Kidney capillary endothelial cell (primary cell): ENCODE data around the gene SLC23A2.
"Not testable (repeated sequence)": the region's sequence is repeated elsewhere in the genome, so short reads cannot be mapped to it uniquely, and the experiment has no call there.

Experiments
- DNase-seq: peaks from one replicate; pipeline ENCODE4 v3.0.0-alpha.2; 2018; ENCODE audit warnings: low spot score

SLC23A2 gene

DNA sequence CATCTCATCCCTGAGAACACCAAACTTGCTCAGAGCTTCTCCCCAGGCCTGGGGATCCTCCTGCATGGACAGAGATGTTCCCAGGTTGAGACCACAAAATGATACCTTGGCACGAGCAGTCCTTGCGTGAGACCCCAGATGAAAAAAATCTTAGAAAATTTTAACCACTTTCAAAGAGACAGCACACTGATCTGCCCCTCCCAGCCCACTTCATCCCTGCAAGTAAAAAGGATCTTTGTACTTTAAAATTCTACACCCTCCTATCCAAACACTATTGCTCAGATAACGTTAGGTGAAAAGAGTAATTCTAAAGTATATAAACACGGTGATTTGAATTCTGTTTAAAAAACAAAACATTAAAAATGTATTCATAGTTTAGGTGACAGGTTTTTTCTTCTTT is 98.5 kb downstream of the SLC23A2 start:
- DNase-seq, result no peak

DNA sequence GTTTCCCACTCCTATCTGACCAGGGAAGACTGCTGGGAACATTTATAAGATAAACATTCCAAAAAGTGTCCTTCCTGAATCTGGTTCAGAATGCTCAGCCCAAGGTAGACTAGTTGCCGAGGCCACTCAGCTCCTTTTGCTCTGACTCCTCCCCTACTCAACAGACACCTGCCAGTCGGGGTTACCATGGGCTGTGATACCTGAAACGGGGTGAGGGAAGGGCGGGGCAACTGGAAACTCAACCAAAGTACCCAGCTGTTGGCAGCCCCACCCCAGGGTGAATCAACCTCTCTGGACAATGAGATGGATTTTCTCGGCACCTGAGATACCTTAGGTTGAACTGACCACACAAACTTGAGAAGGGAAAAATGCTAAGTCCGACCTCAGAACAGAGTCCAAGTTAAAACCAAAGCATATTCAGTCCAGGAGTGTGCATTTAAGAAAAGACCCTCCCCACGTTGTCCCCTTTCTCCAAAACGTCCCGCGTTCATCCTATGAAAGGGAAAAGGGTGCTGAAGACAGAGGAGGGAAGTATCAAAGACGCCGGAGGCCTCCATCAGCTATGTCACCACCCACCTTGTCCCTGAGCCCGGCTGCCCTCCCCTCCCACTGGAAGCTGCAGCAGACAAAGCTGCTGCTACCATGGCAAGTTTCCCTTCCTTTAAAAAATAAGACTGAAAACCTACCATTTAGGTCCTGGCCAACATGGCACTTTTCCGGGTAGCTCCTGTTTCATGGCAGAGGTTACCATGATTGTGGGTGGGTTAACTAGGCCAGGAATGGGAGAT is 100.1 kb downstream of the SLC23A2 start:
- no peak for DNase-seq

DNA sequence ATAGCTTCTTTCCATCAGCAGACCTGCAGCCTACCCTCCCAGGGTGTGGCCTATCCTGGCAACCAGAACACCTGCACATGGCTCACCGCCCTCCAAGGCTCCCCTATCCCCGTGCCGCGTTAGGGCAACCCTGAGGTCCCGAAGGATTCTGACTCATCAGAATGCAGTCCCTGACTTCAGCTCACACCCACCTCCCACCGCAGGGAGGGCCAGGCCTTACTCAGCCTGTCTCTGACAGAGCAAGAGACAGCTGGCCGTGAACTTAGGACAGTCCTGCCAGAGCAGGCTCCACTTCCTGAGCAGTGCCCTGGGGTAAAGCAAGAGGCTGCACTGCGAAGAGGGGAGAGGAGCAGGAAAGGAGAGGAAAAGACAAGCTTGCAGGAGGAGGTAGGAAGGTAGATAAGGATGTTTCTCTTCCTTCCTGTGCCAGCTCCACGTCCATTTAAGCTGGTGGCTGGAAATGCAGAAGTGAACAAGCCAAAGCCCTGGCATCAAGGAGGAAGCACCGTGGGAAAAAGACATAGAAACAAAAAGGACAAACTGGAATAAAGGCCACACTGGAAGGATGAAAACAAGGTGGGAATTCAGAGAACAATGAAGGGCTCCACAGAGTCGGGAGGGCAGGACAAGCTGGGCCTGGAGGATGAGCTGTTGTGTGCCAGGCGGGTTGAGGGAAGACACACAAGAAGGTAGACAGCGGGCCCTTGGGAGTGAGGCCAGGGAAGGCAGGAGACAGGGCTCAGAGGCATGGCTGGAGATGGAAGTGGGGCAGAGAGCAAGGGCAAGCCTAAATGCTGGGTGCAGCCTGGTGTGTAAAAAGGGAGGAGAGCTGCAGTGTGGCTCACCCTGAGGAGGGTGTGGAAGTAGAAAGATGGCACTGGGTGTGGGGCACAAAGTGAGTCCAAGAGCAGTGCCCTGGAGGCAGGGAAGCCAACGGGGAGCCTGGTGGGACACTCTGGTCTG is 102.7 kb downstream of the SLC23A2 start:
- peak; percentile 45 for DNase-seq

DNA sequence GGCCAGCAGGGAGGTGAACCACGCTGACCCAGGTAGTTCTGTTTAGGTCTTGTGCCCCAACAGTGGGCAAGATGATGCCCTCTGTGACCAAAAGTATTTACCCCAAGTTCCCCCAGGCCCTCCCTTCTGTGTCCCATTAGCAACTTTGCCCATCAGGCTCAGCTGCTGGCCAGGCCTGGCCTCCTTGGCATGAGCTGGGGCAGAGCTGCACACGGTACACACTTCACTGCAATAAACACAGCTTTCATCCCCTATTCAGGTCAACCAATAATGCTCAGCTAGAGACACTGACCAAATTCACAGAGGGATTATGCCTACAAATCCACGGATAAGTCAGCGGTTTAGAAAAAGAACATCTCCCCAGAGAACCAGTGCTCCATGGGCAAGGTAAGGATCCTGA is 103.7 kb downstream of the SLC23A2 start:
- DNase-seq, result no peak

DNA sequence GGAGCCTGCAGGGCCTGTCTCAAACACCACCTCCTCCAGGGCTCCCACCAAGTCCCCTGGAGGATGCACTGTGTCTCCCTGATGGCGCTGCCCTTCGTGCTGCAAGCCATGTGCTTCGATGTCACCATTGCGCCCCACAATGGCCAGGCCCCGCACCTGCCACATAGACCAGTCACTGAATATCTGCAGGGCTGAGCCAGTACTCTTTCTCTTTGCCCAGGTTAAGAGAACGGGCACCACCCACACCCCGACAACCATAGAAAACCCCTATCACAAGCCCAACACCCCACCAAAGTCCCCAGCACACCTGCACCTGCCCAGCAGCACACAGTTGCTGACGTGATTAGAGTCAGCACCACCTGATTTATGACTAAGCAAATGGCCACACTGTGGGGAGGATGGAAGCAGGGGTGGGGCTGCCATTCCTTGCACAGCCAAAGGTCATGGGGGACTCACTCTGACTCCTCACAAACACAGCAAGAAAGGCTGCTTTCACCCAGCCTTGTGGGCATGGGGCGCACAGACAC is 104.3 kb downstream of the SLC23A2 start:
- no peak for DNase-seq

DNA sequence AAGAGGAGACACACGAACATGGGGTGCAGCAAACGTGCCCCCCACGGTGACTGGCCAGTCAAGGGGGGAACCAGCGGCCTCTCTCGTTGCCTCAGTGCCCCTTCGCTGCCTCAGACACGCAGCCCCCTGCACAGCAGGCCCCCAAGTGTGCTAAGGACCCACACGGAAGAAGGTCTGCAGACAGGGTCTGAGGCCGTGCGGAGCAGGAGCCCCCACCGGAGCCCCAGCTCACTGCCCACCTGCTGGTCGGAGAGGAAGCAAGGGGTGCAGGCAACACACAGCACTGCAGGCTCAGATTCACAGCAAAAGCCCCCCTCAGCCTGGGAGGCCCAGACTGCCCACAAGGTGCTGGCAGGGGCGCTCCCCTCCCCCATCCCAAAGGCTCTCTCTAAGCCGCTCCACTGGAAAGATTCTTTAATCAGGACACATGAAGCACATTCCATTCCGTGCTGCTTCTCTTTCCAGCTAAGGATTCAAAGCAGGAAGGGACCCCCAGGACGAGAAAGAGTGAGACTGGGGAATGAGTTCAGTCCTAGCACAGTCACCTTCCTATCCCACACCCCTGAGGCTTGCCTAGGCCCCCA is 105.1 kb downstream of the SLC23A2 start:
- no peak for DNase-seq

DNA sequence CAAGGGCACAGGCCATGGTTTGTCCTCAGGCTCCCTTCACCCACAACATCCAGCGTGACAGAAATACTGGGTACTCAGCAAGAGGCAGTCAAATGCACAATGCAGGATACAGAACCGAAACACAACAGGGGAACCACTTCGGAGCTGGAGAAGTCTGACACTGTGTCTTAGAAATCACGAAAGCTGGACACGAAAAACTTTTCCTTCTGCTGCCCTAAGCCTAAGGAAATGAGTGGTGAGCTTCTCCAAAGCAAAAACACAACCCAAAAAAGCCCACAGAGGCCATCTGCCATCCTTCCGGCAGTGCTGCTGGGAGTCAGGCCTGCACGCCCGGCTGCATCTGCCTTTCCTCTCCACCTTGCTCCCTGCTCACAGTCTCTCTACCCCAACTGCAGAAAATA is 106.3 kb downstream of the SLC23A2 start:
- no peak for DNase-seq

DNA sequence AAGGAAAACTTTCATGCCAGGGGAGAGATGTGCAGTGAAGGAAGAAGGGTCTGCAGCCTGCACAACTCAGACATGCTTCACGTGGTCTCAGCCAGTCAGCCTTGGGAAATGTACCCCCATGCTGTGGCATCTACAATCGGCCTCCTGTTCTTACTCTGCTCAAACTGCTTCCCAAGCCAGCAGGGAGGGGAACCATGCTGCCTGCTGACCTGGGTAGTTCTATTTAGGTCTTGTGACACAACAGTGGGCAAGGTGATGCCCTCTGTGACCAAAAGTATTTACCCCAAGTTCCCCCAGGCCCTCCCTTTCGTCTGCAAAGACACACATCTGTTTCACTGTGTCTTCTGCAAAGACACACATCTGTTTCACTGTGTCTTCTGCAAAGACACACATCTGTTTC is 106.9 kb downstream of the SLC23A2 start:
- no peak for DNase-seq

DNA sequence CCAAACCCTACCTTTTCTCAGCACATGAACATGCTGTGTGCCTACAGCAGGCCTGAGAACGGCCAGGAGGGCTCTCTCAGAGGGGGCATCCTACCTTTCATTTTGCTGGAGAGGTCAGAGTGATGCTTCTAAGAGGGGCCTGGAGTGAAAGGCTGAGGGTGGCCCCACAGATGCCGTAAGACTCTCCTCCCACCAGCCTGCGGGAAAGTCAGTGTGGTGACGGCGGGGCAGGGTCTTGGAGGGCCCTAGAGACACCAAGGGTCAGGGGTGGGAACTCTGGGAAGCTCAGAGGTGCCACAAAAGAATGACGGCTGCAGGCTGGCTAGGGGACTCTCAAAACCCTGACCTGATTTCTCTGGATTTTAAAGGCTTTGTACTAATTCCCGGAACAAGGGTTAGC is 107.6 kb downstream of the SLC23A2 start:
- DNase-seq, result no peak

DNA sequence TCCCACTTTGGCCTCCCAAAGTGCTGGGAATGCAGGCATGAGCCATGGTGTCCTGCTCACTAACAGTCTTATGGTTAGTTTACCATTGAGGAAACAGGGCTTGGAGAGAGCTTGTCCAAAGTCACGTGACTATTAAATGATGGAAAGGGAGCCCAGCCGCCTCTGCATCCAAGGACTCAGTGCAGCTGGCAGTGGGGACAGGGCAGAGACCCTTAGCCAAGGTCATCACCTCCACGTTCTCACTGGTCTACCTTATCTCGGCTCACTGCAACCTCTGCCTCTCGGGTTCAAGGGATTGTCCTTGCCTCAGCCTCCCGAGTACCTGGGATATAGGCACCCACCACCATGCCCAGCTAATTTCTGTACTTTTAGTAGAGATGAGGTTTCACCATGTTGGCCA is 109.3 kb downstream of the SLC23A2 start:
- no peak for DNase-seq

DNA sequence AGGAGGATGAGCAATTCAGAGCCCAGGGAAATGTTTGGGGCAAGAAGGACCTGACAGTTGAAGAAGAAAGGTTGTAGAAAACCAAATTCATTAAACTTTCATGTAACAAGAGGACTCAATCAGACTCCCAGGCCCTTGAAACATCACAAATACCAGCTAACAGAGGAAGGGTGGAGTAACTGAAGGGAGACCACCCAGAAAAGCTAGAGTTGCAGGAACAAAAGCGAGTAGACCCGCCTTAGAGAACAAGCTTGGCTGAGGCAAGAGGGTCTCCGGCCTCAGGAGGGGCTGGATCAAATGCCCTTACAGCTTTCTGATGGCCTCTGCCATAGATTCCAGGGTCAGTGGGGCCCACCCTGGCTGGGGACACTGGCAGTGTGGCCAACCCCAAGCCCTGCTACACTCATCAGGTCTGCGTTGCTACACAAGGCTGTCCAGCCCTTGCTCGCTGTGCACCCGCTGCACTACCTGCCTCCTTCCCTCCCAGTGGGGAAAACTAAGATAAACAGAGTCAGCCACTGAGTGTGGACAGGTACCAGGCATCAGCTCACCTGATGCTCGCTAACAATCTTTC is 110.0 kb downstream of the SLC23A2 start:
- no peak for DNase-seq

DNA sequence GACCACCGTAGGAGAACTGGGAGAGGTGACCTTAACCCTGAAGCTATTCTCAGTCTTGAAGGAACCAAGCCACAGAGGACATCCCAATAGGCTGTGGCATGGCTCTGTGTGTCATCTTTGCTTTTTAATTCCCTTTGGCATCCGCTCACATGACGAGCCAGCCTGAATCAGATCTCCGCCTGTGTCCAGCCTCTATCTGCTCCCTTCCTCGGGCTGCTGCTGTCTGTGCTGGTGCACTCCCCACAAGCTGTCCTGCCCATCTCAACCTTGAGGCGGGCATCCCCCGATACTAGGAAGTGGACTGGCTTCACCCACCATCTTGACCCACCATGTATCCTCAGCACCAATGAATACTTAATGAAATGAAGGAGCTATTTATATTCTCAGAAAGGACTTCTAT is 111.9 kb downstream of the SLC23A2 start:
- no peak for DNase-seq

DNA sequence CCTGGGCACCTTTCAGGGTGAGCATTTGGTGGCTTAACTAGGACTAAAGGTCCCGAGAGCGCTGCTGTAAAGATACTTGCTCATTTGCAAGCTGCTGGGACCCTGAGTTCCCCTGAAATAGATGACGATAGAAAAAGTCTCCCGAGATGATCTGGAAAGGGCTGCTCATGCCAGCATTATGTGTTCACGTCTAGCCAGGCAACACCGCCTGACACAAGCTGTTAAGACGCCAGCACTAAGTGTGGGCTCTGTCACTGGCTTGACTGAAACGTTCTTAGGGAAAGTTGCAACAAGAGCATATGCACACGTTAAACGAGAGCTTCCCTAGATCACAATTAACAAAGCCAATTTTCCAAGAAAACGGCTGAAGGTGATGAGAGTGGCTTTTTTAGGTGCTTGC is 113.7 kb downstream of the SLC23A2 start:
- no peak for DNase-seq

DNA sequence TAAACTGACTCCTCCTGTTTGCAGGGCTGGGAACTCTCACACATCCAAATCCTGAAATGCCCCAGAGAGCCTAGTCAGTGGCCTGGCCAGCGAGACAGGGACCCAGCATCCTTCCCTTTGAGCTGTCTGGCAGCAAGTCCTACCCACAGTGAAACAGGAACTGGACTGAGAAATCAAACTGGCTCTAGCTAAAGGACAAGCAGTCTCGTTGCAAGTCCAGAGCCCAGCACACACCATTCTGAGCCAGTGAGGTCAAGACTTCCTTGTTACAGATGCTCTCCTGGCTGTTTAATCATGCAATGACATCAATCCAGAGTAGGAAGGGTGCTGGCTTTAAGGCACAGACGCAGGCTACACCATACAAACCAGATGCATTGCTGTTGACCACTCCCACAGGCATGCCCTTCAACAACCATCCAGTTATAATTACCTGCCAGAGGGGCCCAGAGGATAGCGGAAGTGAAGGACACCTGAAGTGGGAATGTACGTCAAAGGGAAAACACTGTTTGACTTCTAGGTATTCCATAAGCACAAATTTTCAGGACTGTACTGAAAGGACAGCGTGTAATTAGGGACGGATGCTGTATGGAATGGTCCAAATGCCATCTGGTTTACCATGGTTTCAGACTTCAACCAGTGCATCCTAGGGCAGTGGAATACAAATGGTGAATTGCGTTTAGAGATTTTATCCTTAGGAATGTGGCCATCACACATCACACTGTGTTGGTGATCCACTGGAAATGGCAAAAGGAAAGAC is 114.4 kb downstream of the SLC23A2 start:
- DNase-seq, result no peak

DNA sequence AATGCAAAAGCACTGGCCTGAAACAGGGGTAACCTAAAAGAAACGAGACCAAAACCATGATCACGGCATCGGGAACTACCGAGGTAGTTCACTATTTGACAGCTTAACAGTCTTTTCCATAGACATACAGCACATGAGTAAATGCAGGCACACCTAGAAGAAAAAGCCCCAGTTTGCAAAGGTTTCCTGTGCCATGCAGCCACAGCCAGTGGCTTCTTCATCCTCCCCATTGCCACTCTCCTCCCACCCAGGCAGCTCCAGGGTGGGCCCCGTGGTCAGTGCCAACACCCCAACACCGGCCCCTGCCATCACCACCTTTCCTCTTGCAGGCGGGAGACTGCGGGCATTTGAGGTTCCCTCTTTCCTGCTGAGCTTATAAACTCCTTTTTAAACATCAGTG is 115.4 kb downstream of the SLC23A2 start:
- DNase-seq, result no peak

DNA sequence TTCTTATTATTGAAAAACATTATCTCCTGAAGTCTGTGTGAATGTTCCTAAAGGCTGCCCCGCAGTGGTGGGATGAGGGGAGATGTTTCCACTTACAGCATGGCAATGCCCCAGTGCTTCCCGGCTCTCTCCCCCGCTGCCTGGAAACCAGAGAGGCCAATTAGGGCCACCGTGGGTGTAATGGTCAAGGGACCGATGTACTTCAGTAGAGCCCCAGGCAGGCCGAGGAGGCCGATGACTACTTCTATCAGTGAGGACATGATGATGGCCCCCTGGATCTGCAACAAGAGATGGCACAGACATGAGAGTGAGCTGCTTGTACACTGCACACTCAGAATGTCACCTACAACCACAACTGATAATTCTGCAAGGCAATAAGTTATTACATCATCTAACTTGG is 117.8 kb downstream of the SLC23A2 start:
- DNase-seq, result no peak

DNA sequence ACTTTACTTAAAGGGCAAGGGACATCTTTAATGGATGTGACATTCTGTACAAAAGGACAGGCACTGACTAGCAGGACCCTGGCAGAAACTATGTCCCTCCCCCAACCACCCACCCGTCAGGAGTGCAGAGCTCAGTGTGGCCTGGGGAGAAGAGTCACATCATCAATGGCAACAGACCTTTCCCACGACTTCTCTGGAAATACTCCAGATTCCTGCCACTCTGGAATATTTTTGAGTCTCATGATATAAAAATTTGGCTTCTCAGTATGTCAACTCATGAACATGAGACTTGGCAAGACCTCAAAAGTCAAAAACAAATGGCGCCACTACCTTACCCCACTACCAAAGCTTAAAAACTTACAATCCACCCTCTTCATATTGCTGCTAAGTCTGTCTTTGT is 118.3 kb downstream of the SLC23A2 start:
- no peak for DNase-seq

DNA sequence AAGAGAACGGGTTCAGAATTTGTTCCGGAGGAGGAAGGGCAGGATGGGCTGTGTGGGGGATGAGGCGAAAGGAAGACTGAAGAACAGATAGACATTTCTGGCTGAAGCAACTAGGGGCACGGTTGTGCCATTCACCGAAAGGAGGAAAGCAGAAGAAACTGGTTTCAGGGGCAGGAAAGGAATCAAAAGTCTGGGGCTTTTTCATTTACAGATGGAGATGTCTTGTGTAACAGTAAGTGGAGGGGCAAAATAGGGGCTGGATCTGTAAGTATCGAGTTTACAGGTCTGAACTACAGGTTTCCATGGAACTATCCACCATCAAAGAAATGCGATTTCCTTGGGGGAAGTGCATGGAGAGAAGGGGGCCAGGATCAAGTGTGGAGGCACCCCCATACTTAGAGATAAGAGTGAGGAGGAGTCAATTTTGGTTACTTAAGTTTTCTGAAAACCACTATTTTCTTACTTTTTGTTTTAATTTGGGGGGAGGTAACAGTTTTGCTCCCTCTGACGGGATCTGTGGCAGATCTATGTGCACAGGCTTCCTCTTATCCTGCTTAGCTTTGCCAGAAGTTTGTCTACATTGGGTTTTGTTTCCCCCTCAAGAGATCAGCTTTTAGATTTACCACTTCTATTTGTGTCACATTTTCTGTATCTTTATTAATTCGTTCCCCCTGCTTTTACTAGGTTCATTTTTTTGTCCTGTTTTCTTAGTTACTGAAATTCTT is 120.1 kb downstream of the SLC23A2 start:
- no peak for DNase-seq

DNA sequence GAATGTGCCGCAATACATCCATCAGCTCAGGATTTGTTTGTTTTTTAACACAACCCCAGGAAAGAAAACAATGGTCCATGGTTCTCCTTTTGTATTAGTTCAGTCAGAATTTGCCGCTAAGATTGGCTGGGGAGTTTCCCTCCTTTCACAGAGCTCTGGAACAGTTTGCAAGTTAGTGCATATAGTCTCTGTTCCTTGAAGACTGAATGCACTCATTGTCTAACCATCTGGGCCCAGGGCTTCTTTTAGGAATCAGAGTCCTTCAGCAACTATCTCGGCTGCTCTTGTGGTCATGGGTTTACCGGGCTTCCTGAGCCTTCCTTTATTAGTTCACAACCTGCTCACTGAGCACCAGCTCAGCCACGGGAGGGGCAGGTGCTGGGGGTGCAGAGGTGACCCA is 121.3 kb downstream of the SLC23A2 start:
- no peak for DNase-seq

DNA sequence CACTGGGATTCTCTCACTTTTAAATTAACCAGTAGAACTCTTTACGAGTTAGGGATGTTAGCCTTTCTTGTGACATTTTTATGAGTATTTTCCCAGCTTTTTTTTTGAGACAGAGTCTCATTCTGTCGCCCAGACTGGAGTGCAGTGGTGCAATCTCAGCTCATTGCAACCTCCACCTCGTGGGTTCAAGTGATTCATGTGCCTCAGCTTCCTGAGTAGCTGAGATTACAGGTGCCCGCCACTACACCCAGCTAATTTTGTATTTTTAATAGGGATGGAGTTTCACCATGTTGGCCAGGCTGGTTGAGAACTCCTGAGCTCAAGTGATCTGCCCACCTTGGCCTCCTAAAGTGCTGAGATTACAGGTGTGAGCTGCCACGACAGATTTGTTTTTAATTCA is 123.2 kb downstream of the SLC23A2 start:
- DNase-seq, result not testable (repeated sequence)

DNA sequence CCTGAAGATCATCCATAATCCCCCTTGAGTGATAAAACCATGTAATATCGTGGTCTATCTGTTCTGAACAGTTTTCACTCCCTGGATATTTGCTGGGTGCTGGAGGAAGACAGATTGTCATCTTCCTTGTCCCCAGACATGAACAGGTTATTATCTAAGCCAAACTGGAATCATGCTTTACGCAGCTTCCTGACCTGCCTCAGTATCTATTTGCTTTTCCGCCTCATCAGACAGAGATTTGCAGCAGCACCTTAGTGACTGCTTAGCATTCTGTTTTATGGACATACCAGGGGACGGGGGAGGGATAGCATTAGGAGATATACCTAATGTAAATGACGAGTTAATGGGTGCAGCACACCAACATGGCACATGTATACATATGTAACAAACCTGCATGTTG is 124.6 kb downstream of the SLC23A2 start:
- DNase-seq, result no peak
